ENCODE measurements around the gene MSI2. TPM values are rescaled to one million over a fixed set of nuclear protein-coding genes. Genes with fewer than 3 reads are reported as not detected.

The MSI2 gene
- polyA plus RNA-seq, 1 experiment = 9.2 TPM

- CTCF ChIA-PET = interaction anchor here (1.8 to 4.2 kb wide), 2 partner anchors 10 to 84 kb away, joined by 6 to 26 read pairs; no protein-coding TSS in a partner anchor
- peaks cover 1% of the 10 kb centered on the region for H3K27me3 ChIP-seq (ENCODE audit: control insufficient read depth, insufficient read depth, low read length)
- POLR2A ChIA-PET = no interaction called here
- no peak for DNase-seq (ENCODE audit: low read depth)
- no peak overlapping the region for H3K4me3 ChIP-seq (ENCODE audit: low read depth, low read length)
- no peak for TF ChIP-seq CTCF (IDR thresholded peaks at IDR 0.05; ENCODE audit: insufficient read depth, low read depth, low read length)
- no peaks in the 10 kb centered on the region for H3K36me3 ChIP-seq (ENCODE audit: control insufficient read depth, insufficient read depth, low read length)
These were observed 331.1 kb downstream of the MSI2 start for GRCh38 chr17:57587193-57587969.

- CTCF ChIA-PET = interaction anchor here (1.8 to 4.2 kb wide), 2 partner anchors 10 to 84 kb away, joined by 6 to 26 read pairs; no protein-coding TSS in a partner anchor
- no peak for TF ChIP-seq CTCF (IDR thresholded peaks at IDR 0.05; ENCODE audit: insufficient read depth, low read depth, low read length)
These were observed 331.8 kb downstream of the MSI2 start for GRCh38 chr17:57588086-57588485.

GRCh38 chr17:57589151-57590034, 333.1 kb downstream of the MSI2 start:
- no peak for DNase-seq (ENCODE audit: low read depth)
- no peak for TF ChIP-seq CTCF (IDR thresholded peaks at IDR 0.05; ENCODE audit: insufficient read depth, low read depth, low read length)
- POLR2A ChIA-PET = no interaction called here
- Histone ChIP-seq H3K4me3 (ENCODE audit: low read depth, low read length) (no peak overlapping the region), H3K27me3 (ENCODE audit: control insufficient read depth, insufficient read depth, low read length) (peaks cover 1% of the 10 kb centered on the region), H3K36me3 (ENCODE audit: control insufficient read depth, insufficient read depth, low read length) (no peaks in the 10 kb centered on the region)
- CTCF ChIA-PET = interaction anchor here (4.2 kb wide), 1 partner anchor 8 kb away, joined by 26 read pairs; no protein-coding TSS in a partner anchor

More at GRCh38 chr17:57588086-57588485, 331.8 kb downstream of the MSI2 start:
- POLR2A ChIA-PET = no interaction called here
- peaks cover 1% of the 10 kb centered on the region for H3K27me3 ChIP-seq (ENCODE audit: control insufficient read depth, insufficient read depth, low read length)
- no peak for DNase-seq (ENCODE audit: low read depth)
- H3K36me3 ChIP-seq (ENCODE audit: control insufficient read depth, insufficient read depth, low read length) = no peaks in the 10 kb centered on the region
- H3K4me3 ChIP-seq (ENCODE audit: low read depth, low read length) = no peak overlapping the region

- no peak for TF ChIP-seq CTCF (IDR thresholded peaks at IDR 0.05; ENCODE audit: insufficient read depth, low read depth, low read length)
- DNase-seq (ENCODE audit: low read depth) = no peak
- H3K36me3 ChIP-seq (ENCODE audit: control insufficient read depth, insufficient read depth, low read length) = no peaks in the 10 kb centered on the region
- no peaks in the 10 kb centered on the region; the same call in 1 of the 2 replicates for H3K27me3 ChIP-seq (ENCODE audit: control insufficient read depth, insufficient read depth, low read length)
- POLR2A ChIA-PET = no interaction called here
- CTCF ChIA-PET = interaction anchor here (2.3 to 2.7 kb wide), 2 partner anchors 78 to 350 kb away, joined by 11 to 12 read pairs; no protein-coding TSS in a partner anchor
- no peak overlapping the region for H3K4me3 ChIP-seq (ENCODE audit: low read depth, low read length)
These were observed 337.6 kb downstream of the MSI2 start for GRCh38 chr17:57593739-57594462.
